Subcutaneous abdominal adipose tissue (tissue), 5 donors: ENCODE results near the gene GPR161.

Experiments
- H3K27ac ChIP-seq: one replicate; pipeline ENCODE4 v1.7.0; 2013; ENCODE audit warnings: low read depth, mild to moderate bottlenecking, inconsistent platforms, low read length, moderate library complexity
- H3K27me3 ChIP-seq, 5 donors: one replicate each; pipeline ENCODE4 v1.7.0; 2013; ENCODE audit warnings: low read length in 5 of 5, inconsistent platforms in 1 of 5; ENCODE audit not compliant: control insufficient read depth in 5 of 5, insufficient read depth in 4 of 5
- H3K36me3 ChIP-seq, 5 donors: one replicate each; pipeline ENCODE4 v1.7.0; 2013; ENCODE audit warnings: low read length in 5 of 5; ENCODE audit not compliant: control insufficient read depth in 5 of 5, insufficient read depth in 5 of 5
- H3K4me1 ChIP-seq, 5 donors: one replicate each; pipeline ENCODE4 v1.7.0; 2013; ENCODE audit warnings: low read length in 5 of 5, mild to moderate bottlenecking in 3 of 5, moderate library complexity in 1 of 5; ENCODE audit not compliant: control insufficient read depth in 5 of 5, insufficient read depth in 5 of 5
- H3K4me3 ChIP-seq, 5 donors: one replicate each; pipeline ENCODE4 v1.7.0; 2013; ENCODE audit warnings: low read length in 5 of 5, low read depth in 1 of 5
- H3K9ac ChIP-seq, 5 donors: one replicate each; pipeline ENCODE4 v1.7.0; 2013; ENCODE audit warnings: low read length in 5 of 5, mild to moderate bottlenecking in 4 of 5, moderate library complexity in 3 of 5
- H3K9me3 ChIP-seq, 5 donors: one replicate each; pipeline ENCODE4 v1.7.0; 2013; ENCODE audit warnings: low read length in 5 of 5; ENCODE audit not compliant: control insufficient read depth in 5 of 5
- donor health status: healthy.
- donor health status: healthy.
- donor health status: healthy.
- donor health status: healthy.
- donor health status: healthy.

GPR161 gene

DNA sequence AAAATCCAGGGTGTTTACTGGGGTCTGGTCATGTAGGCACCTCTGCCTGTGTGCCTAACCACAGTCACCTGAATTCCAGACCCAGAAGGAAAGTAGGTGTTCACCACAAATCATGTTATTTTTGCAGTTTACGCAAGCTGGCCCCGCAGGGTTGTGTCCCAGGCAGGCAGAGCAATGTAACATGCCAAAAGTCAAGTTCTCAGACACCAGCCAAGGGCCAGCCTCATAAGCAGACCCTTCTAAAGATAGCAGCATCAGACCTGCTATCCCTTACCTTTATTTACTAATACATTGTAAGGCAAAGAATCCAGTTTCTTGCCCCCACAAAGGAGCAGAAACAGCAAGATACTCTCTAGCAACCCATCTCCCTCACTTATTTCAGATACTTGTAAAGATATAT lies 83.0 kb downstream of the GPR161 start:
- Histone ChIP-seq H3K9me3 (no peaks in the 10 kb centered on the region), H3K4me1 (peaks cover 0 to 6% (median 0%) of the 10 kb centered on the region in 5 donors), H3K9ac (no peak overlapping the region), H3K27ac (no peak overlapping the region), H3K4me3 (no peak overlapping the region), H3K36me3 (peaks cover 2 to 10% (median 6%) of the 10 kb centered on the region in 5 donors), H3K27me3 (no peaks in the 10 kb centered on the region)

DNA sequence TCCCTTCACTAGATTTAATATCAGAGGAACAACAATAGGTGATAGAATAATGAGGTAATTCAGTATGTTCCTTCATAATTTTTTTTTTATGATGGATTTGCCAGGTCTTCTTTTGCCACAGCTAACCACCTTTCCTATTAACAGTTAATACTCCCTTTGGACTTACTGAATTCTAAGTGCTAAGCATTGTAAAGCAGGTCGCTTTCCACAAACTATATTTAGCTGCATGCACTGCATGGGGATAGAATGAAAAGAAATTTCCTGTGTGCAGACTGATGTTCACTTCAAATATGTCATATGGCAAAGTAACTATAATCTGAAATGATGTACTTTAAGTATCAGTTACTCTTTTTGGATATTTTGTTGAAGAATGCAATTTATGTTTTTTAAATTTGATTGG lies 85.8 kb downstream of the GPR161 start:
- Histone ChIP-seq H3K4me1 (peaks cover 0 to 6% (median 0%) of the 10 kb centered on the region in 5 donors), H3K27me3 (no peaks in the 10 kb centered on the region), H3K9me3 (no peaks in the 10 kb centered on the region), H3K27ac (no peak overlapping the region), H3K36me3 (peaks cover 2 to 20% (median 8%) of the 10 kb centered on the region in 5 donors), H3K9ac (no peak overlapping the region), H3K4me3 (no peak overlapping the region)

DNA sequence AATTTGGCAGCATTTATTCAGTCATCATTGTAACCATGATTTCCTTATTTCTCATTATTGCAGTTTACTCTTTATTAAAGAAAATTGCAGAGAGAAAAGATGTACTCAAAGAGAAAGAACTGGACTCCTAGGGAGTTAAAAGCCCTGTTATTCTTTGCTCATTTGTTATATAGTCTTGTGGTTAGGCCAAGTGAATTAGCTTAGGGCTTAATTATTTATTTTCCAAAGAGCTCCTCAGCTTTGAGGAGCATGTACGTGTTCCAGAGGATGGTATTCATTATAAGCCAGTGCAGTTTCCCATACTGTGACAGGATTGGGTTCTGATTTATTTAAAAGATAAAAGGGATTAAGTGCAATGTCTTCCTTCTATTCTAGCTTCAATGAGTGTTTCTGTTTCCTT lies 86.4 kb downstream of the GPR161 start:
- no peaks in the 10 kb centered on the region for H3K27me3 ChIP-seq
- H3K9me3 ChIP-seq, result no peaks in the 10 kb centered on the region
- H3K27ac ChIP-seq, result no peak overlapping the region
- peaks cover 0 to 6% (median 0%) of the 10 kb centered on the region in 5 donors for H3K4me1 ChIP-seq
- H3K36me3 ChIP-seq, result peaks cover 3 to 21% (median 10%) of the 10 kb centered on the region in 5 donors
- no peak overlapping the region for H3K4me3 ChIP-seq
- H3K9ac ChIP-seq, result no peak overlapping the region

DNA sequence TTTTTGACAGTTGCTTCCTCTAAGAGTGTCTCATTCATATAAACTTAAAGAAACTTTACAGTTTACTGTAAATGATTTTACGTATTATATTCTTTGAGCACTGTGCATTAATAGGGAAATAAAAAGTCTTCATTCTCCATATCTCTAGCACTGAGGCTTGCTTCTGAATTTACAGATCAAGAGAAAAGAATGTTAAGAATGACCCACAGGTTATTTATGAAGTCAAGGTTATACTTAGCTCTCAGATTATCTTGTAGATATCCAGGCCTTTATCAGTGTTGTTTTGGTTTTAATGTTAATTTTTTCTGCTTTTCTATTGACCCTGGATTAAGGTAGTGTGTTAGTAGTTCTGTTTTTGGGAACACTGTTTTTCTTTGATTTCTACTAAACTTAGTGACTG lies 91.4 kb downstream of the GPR161 start:
- no peaks in the 10 kb centered on the region for H3K27me3 ChIP-seq
- H3K27ac ChIP-seq, result no peak overlapping the region

DNA sequence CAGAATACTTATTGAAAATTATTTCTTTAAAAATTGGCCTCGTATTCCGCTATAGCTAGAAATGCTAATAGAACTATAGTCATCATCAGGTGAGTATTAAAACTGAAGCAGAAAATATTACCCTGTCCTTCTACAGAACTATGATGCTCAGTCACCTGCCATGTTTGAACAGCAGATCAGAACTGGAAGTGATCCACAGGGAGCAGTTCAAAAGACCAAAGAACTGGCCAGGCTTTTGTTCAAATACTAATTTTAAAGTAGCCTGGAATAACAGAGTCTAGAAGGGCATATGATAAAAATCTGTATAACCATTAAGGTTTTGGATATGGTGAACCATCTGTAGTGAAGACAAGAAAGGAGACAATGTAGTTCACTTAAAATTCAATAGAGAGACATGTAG lies 94.4 kb downstream of the GPR161 start:
- Histone ChIP-seq H3K4me1 (no peaks in the 10 kb centered on the region), H3K27me3 (no peaks in the 10 kb centered on the region), H3K9ac (no peak overlapping the region), H3K27ac (no peak overlapping the region), H3K9me3 (no peaks in the 10 kb centered on the region), H3K36me3 (peaks cover 9 to 36% (median 25%) of the 10 kb centered on the region in 5 donors), H3K4me3 (no peak overlapping the region)

More for the DNA sequence above, 91.4 kb downstream of the GPR161 start:
- Histone ChIP-seq H3K9me3 (no peaks in the 10 kb centered on the region), H3K4me1 (no peaks in the 10 kb centered on the region), H3K4me3 (no peak overlapping the region), H3K36me3 (peaks cover 9 to 36% (median 25%) of the 10 kb centered on the region in 5 donors), H3K9ac (no peak overlapping the region)

DNA sequence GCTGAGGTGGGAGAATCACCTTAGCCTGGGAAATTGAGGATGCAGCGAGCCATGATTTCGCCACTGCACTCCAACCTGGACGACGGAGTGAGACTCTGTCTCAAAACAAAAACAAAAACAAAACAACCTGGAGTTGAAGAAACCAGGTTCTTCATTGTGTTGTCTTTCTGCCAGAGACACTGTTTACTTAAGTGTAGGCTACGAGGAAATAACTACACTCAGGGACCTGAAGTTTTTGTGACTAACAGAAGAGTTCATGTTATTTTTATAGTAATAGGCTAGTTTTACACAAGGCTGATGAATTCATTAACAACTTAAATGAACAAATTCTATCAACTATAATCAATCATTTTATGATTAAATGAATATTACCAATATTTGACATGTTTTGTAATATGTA lies 101.4 kb downstream of the GPR161 start:
- no peak overlapping the region for H3K9ac ChIP-seq
- H3K36me3 ChIP-seq, result peaks cover 0 to 3% (median 0%) of the 10 kb centered on the region in 5 donors
- H3K27ac ChIP-seq, result no peak overlapping the region
- no peaks in the 10 kb centered on the region for H3K9me3 ChIP-seq
- H3K4me3 ChIP-seq, result no peak overlapping the region
- H3K27me3 ChIP-seq, result no peaks in the 10 kb centered on the region
- peaks cover 0 to 5% (median 0%) of the 10 kb centered on the region in 5 donors for H3K4me1 ChIP-seq

DNA sequence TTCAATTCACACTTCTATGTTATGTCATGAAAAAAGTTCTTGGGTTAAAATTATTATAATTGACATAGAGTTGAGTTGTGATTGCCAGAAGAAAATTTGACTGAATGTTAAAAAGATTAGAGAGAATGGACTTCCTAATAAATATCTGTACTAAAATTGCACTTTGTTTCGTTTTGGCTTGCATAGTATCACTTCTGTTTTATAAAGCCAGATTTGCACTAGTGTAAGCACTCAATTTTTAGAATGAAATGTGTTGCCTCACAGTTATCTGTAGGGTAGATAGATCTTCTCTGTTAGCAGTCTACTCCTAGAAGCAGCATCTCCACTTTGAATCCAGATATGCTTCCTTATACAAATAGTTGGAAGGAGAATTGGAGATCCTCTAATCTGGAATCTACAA lies 104.7 kb downstream of the GPR161 start:
- no peak overlapping the region for H3K9ac ChIP-seq
- H3K9me3 ChIP-seq, result no peaks in the 10 kb centered on the region
- H3K36me3 ChIP-seq, result peaks cover 0 to 7% (median 2%) of the 10 kb centered on the region in 5 donors
- H3K4me3 ChIP-seq, result no peak overlapping the region
- peaks cover 0 to 5% (median 0%) of the 10 kb centered on the region in 5 donors for H3K4me1 ChIP-seq
- no peak overlapping the region for H3K27ac ChIP-seq
- no peaks in the 10 kb centered on the region for H3K27me3 ChIP-seq

DNA sequence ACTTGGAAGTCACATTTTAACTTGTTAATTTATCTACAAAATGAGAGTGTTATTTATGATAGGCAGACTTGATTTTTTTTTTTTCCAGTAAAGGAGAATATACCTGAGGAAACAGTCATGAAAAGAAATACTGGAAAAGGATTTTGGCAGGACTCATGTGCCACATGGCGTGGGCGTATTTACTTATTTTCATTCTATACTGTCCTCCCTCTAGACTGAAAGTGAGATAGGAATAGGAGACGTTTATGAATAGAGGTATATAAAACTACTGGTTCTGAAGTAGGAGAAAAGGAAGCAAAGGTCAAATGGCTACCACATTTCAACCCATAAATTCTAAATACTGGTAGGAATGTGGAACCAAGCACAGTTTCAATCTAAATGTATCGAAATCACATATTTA lies 105.1 kb downstream of the GPR161 start:
- H3K9me3 ChIP-seq, result no peaks in the 10 kb centered on the region

DNA sequence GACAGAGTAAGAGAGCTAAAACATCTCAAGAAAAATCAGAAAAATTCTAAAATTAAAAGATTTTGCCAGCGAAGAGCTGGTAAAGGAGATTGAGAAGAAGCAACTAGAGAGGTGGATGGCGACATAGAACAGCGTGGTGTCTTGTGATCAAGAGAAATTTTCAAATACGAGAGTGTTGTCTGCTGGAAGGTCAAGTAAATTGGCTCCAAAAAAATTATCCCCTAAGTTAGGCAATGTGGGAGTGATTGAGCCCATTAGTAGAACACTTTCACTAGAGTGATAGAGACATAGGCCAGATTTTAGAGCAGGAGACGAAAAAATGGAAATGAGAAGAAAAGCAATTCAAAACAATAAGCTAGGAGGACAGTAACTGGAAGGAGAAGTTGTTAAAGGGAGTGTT lies 105.5 kb downstream of the GPR161 start:
- Histone ChIP-seq H3K36me3 (peaks cover 0 to 13% (median 9%) of the 10 kb centered on the region in 5 donors), H3K4me1 (peaks cover 0 to 5% (median 0%) of the 10 kb centered on the region in 5 donors), H3K9me3 (no peaks in the 10 kb centered on the region), H3K27me3 (no peaks in the 10 kb centered on the region), H3K4me3 (no peak overlapping the region), H3K9ac (no peak overlapping the region), H3K27ac (no peak overlapping the region)

More for the DNA sequence above, 105.1 kb downstream of the GPR161 start:
- Histone ChIP-seq H3K27ac (no peak overlapping the region), H3K36me3 (peaks cover 0 to 10% (median 6%) of the 10 kb centered on the region in 5 donors), H3K9ac (no peak overlapping the region), H3K27me3 (no peaks in the 10 kb centered on the region), H3K4me3 (no peak overlapping the region), H3K4me1 (peaks cover 0 to 5% (median 0%) of the 10 kb centered on the region in 5 donors)
